GM19023 (cell line): ENCODE data around the gene ABCC4.
A peak's percentile ranks its signal among the peaks of the same experiment; 100 is the strongest.
"Not testable (repeated sequence)": the region's sequence is repeated elsewhere in the genome, so short reads cannot be mapped to it uniquely, and the experiment has no call there.

Source experiments
- ATAC-seq: cut with Tn5 transposase; IDR thresholded peaks from one replicate; pipeline ENCODE4 v1.9.1; 2021; ENCODE audit warnings: mild to moderate bottlenecking, moderate library complexity; ENCODE audit not compliant: unreplicated experiment

The ABCC4 gene

DNA sequence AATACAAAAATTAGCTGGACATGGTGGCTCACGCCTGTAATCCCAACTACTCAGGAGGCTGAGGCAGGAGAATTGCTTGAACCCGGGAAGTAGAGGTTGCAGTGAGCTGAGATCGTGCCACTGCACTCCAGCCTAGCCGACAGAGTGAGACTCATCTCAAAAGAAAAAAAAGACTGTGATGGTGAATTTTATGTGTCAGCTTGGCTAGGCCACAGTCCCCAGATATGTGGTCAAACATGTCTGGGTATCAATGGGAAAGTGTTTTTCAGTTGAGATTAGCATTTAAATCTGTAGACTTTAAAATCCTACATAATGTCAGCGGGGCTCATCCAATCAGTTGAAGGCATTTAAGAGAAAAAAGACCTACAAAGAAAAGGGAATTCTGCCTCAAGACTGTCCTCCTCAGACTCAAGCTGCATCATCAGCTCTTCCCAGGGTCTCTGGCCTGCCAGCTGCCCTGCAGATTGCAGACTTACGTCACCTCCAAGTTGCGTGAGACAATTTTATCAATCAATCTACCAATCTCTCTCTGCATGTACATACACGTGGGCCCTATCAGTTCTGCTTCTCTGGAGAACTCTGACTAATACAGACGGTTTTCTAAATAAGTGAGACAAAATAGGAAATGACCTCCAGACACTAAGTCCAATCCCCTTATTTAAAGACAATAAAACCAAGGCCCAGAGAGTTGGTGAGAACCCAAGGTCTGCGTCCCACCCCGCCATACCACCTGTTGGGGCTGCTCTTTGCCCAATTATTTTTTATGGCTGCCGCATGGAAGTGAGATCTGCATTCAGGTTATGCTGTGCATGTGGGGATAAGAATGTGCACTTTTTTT is 99.2 kb downstream of the ABCC4 start:
- no peak for ATAC-seq

DNA sequence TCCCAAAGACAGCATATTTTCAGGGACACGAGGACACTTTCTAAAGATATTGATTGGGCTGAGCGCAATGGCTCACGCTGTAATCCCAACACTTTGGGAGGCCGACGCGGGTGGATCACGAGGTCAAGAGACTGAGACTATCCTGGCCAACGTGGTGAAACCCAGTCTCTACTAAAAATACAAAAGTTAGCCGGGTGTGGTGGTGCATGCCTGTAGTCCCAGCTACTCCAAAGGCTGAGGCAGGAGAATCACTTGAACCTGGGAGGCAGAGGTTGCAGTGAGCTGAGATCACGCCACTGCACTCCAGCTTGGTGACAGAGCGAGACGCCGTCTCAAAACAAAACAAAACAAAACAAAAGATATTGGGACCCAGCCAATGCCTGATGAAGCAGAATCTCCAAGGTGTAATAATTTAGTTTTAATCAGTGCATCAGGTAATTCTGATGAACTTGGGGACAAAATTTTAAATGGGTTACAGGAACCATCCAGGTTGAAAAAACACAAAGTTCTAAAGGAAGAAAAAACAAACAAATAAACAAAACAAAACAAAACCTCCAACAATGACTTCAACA is 100.8 kb downstream of the ABCC4 start:
- ATAC-seq = not testable (repeated sequence)

GRCh38 chr13:95199896-95200295 is 101.4 kb downstream of the ABCC4 start:
- no peak for ATAC-seq

GRCh38 chr13:95198606-95199005 is 102.6 kb downstream of the ABCC4 start:
- ATAC-seq = not testable (repeated sequence)

DNA sequence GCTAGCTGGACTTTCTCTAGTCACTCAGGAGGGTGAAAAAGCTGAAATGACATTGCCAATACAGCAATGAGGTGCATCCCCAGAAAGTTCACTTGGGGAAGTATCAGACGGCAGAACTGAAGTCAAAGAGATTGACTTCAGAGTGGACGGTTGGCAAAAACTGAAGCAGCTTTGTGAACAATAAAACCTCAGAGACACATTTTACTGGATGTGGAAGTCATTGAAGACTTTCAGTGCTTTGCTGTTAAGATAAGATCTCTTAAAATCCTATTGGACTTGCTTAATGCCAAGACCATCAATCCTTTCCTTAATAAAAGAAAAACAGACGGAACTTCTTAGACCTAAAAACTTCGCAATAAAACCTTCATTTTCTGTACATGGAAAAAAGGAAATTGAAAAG is 103.7 kb downstream of the ABCC4 start:
- ATAC-seq = no peak

DNA sequence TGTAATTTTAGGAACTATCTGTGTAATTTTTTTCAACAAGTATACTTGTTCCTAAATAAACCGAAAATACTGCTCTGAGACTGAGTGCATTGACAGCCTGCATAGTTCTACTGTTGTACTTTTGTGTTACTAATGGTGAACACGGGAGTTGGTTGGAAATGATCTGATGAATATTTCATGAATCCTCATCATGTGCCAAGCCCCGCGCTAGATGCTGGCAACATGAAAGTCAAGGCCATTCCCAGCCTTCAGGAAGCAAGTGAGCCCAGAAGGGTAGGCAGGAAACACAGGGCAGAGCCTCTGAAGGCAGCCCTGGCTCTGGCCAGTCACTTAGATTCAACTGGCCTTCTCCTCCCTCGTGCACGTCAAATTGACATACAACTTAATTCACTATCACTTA is 106.1 kb downstream of the ABCC4 start:
- ATAC-seq = no peak

GRCh38 chr13:95193509-95194230 is 107.6 kb downstream of the ABCC4 start:
- ATAC-seq = no peak

GRCh38 chr13:95192998-95193397 is 108.3 kb downstream of the ABCC4 start:
- no peak for ATAC-seq

DNA sequence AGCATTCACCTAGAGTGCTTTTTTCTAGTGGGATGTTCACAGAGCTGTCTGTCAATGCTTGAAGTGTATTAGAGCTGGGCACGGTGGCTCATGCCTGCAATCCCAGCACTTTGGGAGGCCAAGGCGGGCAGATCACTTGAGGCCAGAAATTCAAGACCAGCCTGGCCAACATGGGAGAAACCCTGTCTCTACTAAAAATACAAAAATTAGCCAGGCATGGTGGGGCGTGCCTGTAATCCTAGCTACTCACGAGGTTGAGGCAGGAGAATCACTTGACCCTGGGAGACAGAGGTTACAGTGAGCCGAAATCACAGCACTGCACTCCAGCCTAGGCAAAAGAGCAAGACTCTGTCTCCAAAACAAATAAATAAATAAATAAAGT is 108.7 kb downstream of the ABCC4 start:
- ATAC-seq = not testable (repeated sequence)

- peak; percentile 93 for ATAC-seq
These were observed 109.3 kb downstream of the ABCC4 start for GRCh38 chr13:95191821-95192563.

DNA sequence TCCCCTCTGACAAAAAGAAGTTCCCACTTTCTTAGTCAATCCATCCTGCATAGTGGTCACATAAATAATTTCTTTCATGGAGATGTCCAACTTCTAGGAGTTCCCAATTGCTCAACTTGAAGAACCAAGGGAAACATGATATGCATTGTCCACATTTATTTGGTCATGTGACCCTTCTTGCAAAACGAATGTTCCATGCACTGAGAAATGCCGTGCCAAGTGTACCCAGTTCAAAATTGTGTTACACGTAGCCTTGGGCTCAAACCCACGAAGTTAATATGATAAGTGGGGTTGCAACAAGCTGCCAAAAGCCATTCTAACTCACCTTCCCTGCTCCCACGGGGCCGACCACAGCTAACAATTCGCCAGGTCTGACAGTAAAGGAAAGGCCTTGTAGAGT is 113.1 kb downstream of the ABCC4 start:
- ATAC-seq = no peak

- no peak for ATAC-seq
These were observed 115.4 kb downstream of the ABCC4 start for GRCh38 chr13:95185851-95186250.

DNA sequence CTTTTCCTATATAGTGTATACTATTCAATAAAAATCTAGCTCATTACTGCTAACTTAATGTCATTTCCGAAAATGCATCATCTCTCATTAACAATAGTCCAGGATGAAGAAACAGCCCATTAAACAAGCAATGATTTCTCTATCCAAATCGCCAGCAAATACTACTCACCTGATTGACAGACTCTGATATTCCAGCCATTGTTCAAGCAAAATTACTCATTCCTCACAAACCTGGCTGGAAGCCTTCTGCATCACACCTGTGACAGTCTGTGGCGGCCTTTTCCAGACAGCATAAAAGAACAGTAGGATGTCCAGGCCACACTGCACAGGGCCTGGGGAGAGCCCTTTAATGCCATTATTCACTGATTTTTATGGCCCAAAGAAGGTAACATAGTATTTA is 115.9 kb downstream of the ABCC4 start:
- no peak for ATAC-seq

DNA sequence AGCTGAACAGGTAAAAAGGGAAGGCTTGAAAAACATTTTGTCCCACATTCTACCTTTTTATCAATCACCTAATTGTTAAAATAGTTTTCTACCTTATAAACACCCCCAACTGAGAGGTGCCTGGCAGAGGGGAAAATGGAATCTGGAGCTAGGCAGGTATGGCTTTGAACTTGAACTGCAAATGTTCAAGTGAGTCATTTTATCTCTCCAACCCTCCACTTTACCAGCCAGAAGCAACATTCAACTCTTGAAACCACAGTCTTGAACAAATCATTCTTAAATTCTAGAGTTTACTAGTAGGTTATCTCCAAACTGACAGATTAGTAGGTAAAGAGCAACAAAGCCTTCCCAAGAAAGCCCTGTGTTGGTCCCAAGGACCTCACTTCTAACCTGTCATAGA is 116.9 kb downstream of the ABCC4 start:
- no peak for ATAC-seq

- ATAC-seq = no peak
These were observed 118.5 kb downstream of the ABCC4 start for GRCh38 chr13:95182570-95183265.

- peak; percentile 67 for ATAC-seq
These were observed 119.7 kb downstream of the ABCC4 start for GRCh38 chr13:95181586-95181985.

DNA sequence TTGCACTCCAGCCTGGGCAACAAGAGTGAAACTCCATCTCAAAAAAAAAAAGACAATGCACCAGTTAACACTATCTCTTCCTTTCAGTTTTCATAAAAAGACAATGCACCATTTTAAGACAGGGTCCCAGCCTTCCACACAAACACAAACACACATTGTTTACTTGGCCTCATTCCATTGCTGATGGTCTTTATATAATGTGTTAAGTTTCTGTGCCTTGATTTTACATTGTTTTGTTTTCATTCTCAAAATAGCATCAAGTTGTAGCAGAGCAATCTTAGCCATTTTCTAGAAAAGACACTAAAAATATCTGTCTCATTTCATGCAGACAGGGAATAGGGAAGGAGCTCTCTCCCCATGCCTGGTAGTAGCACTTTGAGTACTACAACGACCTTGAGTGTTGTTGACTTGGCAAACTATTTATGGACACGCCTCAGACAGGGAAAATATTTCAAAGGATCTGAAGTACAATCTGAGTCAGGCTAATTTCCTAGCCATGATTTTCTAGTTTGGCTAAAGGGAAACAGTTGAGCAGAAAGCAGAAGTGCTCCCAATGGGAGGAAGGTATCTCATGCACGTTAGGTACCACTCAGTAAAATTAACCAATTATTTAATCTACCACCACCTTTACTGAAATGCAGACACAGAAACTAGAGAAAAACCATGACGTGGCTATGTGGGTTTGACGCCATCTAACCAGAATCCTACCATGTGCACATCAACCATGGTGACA is 120.6 kb downstream of the ABCC4 start:
- peak; percentile 10 for ATAC-seq

DNA sequence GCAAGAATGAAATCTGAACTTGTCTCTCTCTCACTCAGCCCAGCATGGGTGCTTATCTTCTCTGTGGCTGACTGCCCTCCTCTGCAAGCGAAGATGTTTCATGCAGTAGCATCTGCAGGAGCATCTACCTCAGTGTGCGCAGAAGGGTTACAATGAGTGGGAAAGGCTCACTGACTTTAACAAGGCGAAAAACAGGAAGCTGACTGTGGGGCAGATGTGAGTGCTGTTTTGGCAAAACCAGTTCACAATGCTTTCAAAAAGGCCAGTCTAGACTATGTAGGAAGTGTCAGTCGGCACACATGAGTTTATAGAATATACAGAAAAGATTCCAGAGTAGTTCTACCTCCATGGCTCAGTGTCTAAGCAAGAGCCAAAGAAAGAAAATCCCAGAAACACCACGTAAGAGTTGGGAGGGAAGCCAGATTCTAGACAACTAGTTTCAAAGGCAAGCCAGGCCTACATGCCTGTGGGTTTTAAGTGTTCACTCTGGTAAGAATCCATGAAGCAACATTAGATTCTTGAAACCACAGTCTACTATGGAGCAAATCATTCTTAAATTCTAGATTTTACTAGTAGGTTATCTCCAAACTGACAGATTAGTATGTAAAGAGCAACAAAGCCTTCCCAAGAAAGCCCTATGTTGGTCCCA is 124.5 kb downstream of the ABCC4 start:
- ATAC-seq = no peak

- no peak for ATAC-seq
These were observed 126.7 kb downstream of the ABCC4 start for GRCh38 chr13:95174517-95174916.
